Tibial nerve (tissue), 4 donors: ENCODE results near the gene DDX39B. TPM values are rescaled to one million over a fixed set of nuclear protein-coding genes. Genes with fewer than 3 reads are reported as not detected.
"Not testable (repeated sequence)": the region's sequence is repeated elsewhere in the genome, so short reads cannot be mapped to it uniquely, and the experiment has no call there.

Source experiments
- DNase-seq, 2 donors: peaks; one replicate each; pipeline ENCODE4 v3.0.0-alpha.2; 2019; ENCODE audit warnings: low spot score in 2 of 2
- H3K27ac ChIP-seq, 4 donors: fragments of 200-600 bp; sonication (generic) in 3 of 4; one replicate each; pipeline ENCODE4 v1.5.1; 2017 to 2019; ENCODE audit warnings: mild to moderate bottlenecking in 1 of 4
- H3K27me3 ChIP-seq, 2 donors: fragments of 200-600 bp; sonication (generic) in 1 of 2; one replicate each; pipeline versions ENCODE4 v1.5.1 to v1.6.0; 2017 to 2019
- H3K36me3 ChIP-seq, 3 donors: fragments of 200-600 bp; sonication (generic); one replicate each; pipeline ENCODE4 v1.5.1; 2018 to 2019
- H3K4me1 ChIP-seq, 4 donors: fragments of 200-600 bp; sonication (generic) in 3 of 4; one replicate each; pipeline ENCODE4 v1.5.1; 2017 to 2019
- H3K4me3 ChIP-seq, 4 donors: fragments of 200-600 bp; sonication (generic) in 3 of 4; one replicate each; pipeline ENCODE4 v1.5.1; 2017 to 2019; ENCODE audit warnings: mild to moderate bottlenecking in 1 of 4, moderate library complexity in 1 of 4
- H3K9me3 ChIP-seq, 4 donors: fragments of 200-600 bp; sonication (generic) in 3 of 4; one replicate each; pipeline ENCODE4 v1.5.1; 2017 to 2019
- EP300 ChIP-seq, 2 donors: sonication (generic); formaldehyde crosslinking; IDR thresholded peaks; one replicate each; pipeline ENCODE4 v1.6.1; 2017; ENCODE audit warnings: antibody characterized with exemption in 2 of 2, mild to moderate bottlenecking in 1 of 2
- POLR2A ChIP-seq, 2 donors: fragments of 450-650 bp; IDR thresholded peaks; one replicate each; pipeline ENCODE4 v1.6.1; 2017; ENCODE audit warnings: antibody characterized with exemption in 2 of 2, mild to moderate bottlenecking in 2 of 2, moderate library complexity in 2 of 2
- WGBS, 2 donors: methylation state at CpG; one replicate each; pipeline ENCODE4 v1.1.5; 2018; 5-methylcytosine and 5-hydroxymethylcytosine counted together
- total RNA-seq, 4 donors: library from RNA; depleted of rRNA; stranded (reverse); fragments of >200 nt; gene quantifications; one replicate each; pipeline ENCODE4 v1.1.0, GENCODE V29; 2016
- TF ChIP-seq, protein P1 (sequence below), 5 experiments: fragments of 200-600 bp in 3 of 5; fragments of 450-650 bp in 2 of 5; sonication (generic) in 3 of 5; IDR thresholded peaks; one replicate each; pipeline ENCODE4 v1.5.1; 2016 to 2019; ENCODE audit warnings: antibody characterized with exemption in 5 of 5, mild to moderate bottlenecking in 3 of 5, moderate library complexity in 2 of 5

DDX39B gene
- total RNA-seq, 4 donors from 2014 or later = 306 to 436 (median 358) TPM

DNA sequence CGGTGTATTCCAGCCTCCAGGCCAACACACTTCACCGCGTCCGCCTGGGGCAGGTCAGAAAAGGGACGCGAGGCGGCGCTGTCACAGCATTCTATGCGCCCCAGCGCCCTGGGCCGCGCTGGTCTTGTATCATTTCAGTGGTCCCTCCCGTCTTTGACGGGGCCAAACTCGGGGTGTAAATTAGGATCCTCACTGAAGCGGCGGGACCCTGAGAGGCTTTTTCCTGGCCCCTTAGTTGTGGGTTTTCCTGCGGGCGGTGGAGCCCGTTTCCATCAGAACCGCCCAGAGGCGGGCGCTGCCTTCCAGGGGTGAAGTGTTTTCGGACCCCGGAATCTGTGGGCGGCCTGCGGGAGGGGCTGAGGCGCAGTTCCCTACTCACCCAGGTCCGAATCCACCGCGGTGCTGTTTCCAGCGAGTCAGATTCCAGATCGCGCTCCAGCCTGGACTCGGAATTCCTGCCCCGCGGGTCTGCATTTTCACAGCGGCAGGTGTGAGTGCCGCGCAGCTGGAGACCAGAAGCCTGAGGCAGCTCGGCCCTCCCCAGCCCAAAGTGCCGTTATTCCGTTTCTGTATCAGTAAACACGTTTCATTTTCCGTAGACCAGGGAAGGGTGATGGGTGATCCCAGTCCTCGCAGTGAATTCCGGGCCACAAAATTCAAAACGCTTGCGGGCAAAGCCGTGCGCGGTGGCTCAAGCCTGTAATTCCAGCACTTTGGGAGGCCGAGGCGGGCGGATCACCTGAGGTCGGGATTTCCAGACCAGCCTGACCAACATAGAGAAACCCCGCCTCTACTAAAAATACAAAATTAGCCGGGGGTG is 47.7 kb downstream of the DDX39B start:
- peak overlapping the region in 3 of 4 donors; percentile 46 to 84 (median 84) for H3K27ac ChIP-seq
- TF ChIP-seq EP300 (IDR thresholded peaks at IDR 0.05) (peak in 1 of 2 donors; percentile 40), POLR2A (IDR thresholded peaks at IDR 0.05) (no peak)
- TF ChIP-seq, protein P1, sequence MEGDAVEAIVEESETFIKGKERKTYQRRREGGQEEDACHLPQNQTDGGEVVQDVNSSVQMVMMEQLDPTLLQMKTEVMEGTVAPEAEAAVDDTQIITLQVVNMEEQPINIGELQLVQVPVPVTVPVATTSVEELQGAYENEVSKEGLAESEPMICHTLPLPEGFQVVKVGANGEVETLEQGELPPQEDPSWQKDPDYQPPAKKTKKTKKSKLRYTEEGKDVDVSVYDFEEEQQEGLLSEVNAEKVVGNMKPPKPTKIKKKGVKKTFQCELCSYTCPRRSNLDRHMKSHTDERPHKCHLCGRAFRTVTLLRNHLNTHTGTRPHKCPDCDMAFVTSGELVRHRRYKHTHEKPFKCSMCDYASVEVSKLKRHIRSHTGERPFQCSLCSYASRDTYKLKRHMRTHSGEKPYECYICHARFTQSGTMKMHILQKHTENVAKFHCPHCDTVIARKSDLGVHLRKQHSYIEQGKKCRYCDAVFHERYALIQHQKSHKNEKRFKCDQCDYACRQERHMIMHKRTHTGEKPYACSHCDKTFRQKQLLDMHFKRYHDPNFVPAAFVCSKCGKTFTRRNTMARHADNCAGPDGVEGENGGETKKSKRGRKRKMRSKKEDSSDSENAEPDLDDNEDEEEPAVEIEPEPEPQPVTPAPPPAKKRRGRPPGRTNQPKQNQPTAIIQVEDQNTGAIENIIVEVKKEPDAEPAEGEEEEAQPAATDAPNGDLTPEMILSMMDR (IDR thresholded peaks at IDR 0.05) = peak; percentile 60 to 77 (median 69)
- H3K36me3 ChIP-seq = no peaks in the 10 kb centered on the region

DNA sequence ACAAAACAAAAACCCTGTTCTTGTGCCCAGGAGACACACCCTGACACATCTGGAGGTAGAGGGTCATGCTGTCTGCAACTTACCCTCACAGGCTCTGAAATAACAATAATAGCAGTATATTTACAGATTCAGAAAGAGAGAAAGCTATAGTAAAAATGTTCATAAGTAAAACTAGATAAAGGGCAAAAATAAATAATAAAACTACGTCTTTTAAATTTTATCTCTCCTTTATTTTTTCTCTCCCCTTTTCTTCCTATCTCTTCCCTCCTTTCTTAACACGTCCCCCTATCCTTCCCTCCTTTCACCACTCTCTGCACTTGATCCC is 48.3 kb downstream of the DDX39B start:
- Histone ChIP-seq H3K4me3 (peak overlapping the region in 2 of 4 donors; percentile 31 to 52), H3K27ac (peak overlapping the region in 1 of 4 donors; percentile 46), H3K4me1 (peaks cover 0 to 30% (median 0%) of the 10 kb centered on the region in 4 donors), H3K27me3 (peaks cover 0 to 55% of the 10 kb centered on the region in 2 donors)
- not testable (repeated sequence) for H3K36me3 ChIP-seq, H3K9me3 ChIP-seq, DNase-seq
- 0 to 2% methylated on average over 2 of the region's 2 CpGs for WGBS, 2 donors

More for the DNA sequence above, 47.7 kb downstream of the DDX39B start:
- DNase-seq = peak; percentile 70 to 85
- Histone ChIP-seq H3K4me1 (peaks cover 0 to 35% (median 2%) of the 10 kb centered on the region in 4 donors), H3K4me3 (peak overlapping the region; percentile 31 to 58 (median 55)), H3K9me3 (no peaks in the 10 kb centered on the region), H3K27me3 (peaks cover 0 to 59% of the 10 kb centered on the region in 2 donors)
- WGBS, 2 donors = 1 to 2% methylated on average over 42 to 56 of the region's 58 CpGs

DNA sequence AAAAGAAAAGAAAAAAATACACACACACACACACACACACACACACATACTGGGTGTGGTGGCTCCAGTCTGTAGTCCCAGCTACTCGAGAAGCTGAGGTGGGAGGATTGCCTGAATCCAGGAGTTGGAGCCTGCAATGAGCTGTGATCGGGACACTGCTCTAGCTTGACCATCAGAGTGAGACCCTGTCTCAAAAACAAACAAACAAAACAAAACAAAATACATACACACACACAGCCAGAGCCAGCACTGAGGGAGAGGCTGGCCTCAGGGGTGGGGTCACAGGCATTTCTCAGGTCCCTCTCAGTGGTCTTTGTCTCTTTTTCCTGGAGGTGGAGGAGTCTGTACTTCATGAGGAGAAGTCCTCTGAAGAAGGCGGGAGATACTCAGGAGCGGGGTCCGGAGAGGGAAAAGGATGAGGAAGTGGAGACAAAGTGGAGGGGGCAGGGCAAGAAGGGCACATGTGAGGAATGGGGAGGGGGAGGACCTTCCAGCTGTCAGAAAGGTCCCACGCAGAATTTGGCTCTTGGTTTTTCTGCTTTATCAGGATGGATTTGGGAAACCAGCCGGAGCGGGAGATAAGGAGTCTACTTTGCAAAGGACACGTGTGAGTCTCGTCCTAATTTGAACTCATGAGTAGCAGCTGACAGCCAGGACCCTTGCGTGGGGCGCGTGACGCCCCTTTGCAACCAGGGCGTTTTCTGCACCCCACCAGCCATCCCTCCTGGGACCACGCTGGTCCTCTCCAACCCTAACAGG is 51.5 kb downstream of the DDX39B start:
- 67 to 73% methylated on average over 15 to 16 of the region's 16 CpGs for WGBS, 2 donors
- no peak for DNase-seq
- TF ChIP-seq EP300 (IDR thresholded peaks at IDR 0.05) (no peak), POLR2A (IDR thresholded peaks at IDR 0.05) (no peak)
- no peaks in the 10 kb centered on the region for H3K36me3 ChIP-seq
- H3K4me1 ChIP-seq = peaks cover 0 to 18% (median 0%) of the 10 kb centered on the region in 4 donors
- no peak overlapping the region for H3K27ac ChIP-seq
- H3K9me3 ChIP-seq = no peaks in the 10 kb centered on the region
- H3K27me3 ChIP-seq = peaks cover 0 to 46% of the 10 kb centered on the region in 2 donors
- no peak overlapping the region for H3K4me3 ChIP-seq

DNA sequence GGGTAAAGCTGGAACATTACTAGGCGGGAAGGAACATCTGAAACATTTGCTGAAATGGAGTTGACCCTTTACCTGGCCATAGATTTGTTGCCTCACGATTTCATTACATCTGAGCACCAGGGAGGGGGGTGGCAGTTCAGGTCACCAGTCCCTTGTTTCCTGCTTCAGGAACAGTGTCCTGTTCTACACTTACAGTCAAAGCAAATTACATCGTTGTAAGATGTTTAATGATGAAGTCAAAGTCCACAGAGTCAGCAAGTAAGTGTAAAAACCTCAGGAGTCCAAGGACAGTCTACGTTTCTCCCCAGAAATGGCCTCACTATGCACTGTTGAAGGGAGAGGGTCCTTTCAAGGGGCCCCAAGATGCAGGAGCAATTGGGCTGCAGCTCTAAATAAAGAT is 52.7 kb downstream of the DDX39B start:
- no peaks in the 10 kb centered on the region for H3K9me3 ChIP-seq
- 73 to 80% methylated on average over 4 of the region's 4 CpGs for WGBS, 2 donors
- H3K27me3 ChIP-seq = peaks cover 0 to 39% of the 10 kb centered on the region in 2 donors
- no peak overlapping the region for H3K27ac ChIP-seq
- no peak overlapping the region for H3K4me3 ChIP-seq
- DNase-seq = no peak
- TF ChIP-seq, protein P1 (IDR thresholded peaks at IDR 0.05) = no peak
- TF ChIP-seq POLR2A (IDR thresholded peaks at IDR 0.05) = no peak
- no peak for TF ChIP-seq EP300 (IDR thresholded peaks at IDR 0.05)
- peaks cover 0 to 15% (median 0%) of the 10 kb centered on the region in 4 donors for H3K4me1 ChIP-seq
- no peaks in the 10 kb centered on the region for H3K36me3 ChIP-seq

DNA sequence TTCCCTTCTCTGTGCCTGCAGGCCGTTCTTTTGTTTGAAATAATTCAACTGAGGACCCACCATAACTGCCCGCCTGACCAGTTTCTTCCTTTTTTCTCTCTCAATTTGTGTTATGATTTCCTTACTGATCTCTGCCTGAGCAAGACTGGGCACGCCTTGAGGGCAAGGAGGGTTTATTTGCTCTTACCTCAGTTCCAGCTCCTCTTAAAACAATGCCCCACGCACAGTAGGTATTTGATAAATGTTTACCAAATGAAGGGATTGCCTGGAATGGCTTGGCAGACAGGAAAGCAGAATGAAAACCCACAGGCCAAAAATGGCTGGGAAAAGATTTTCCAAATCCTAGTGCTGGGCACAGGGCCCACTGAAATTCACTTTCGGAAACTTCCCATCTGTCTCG is 54.1 kb downstream of the DDX39B start:
- not testable (repeated sequence) for H3K27ac ChIP-seq, H3K36me3 ChIP-seq, H3K4me3 ChIP-seq, H3K9me3 ChIP-seq, H3K4me1 ChIP-seq, DNase-seq
- H3K27me3 ChIP-seq = peaks cover 0 to 27% of the 10 kb centered on the region in 2 donors
- WGBS, 2 donors = 78 to 86% methylated on average over 6 of the region's 6 CpGs

DNA sequence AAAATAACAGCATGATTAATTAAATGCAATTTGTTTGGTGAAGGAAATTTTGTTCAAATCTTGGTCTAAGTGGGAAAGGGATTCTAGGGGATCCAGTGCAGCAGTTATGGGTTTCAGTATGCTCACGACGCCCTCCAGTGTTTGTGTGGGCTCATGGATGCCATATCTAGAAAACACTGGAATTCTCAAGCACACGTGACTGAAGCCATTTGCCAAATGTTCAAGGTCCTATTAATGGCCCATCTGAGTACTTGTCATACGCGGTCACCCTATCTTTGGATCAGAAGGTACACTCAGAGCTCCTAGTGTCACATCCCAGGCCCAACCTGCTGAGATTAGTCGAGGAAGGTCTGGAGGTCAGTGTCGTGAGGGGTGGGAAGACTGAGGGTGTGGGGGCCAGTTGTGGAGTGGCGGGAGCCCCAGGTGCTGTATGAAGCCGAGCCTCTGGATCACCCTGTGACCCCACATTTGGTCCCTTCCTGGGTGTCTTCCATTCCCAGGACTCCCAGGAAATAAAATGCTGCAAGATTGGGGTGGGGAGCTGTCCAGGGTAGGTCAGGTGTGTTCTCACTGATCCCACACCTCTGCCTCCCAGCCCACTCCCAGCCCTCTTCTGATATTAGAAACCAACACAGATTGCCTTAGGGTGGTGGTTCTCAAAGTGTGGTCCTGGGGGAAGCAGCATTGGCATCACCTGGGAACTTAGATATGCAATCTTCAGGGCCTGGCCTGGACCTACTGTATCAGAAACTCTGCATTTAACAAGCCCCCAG is 55.6 kb downstream of the DDX39B start:
- H3K4me3 ChIP-seq, H3K9me3 ChIP-seq, DNase-seq, H3K4me1 ChIP-seq, H3K27ac ChIP-seq, H3K36me3 ChIP-seq: not testable (repeated sequence)
- WGBS, 2 donors = 19% methylated on average over 2 of the region's 9 CpGs; no CpG with 5 or more reads in 1 of the 2 donors
- peaks cover 0 to 19% of the 10 kb centered on the region in 2 donors for H3K27me3 ChIP-seq
